Panc1 (cell line): ENCODE data around the gene NELFCD. TPM values are rescaled to one million over a fixed set of nuclear protein-coding genes. Genes with fewer than 3 reads are reported as not detected.

Experiments used
- ATAC-seq: fragments of 200-7000 bp; cut with Tn5 transposase; 2 replicates; pipeline ENCODE4 v1.9.1; 2020; ENCODE audit warnings: mild to moderate bottlenecking, moderate library complexity
- BruUV-seq: library from RNA; stranded (reverse); fragments of 400-500 nt; replicated peaks from 2 replicates; lab custom pipeline; 2021; lab: Mats Ljungman, UMichigan
- CTCF ChIA-PET: fragments of 300-600 bp; sonication (Branson Sonifier 250); formaldehyde crosslinking; loops from one replicate; lab custom pipeline; 2022; ENCODE audit warnings: antibody characterized with exemption; lab: Charles Lee
- POLR2A ChIA-PET: fragments of 300-600 bp; sonication (Branson Sonifier 250); formaldehyde crosslinking; loops from one replicate; lab custom pipeline; 2022; ENCODE audit warnings: antibody characterized with exemption; lab: Charles Lee
- DNase-seq: peaks from one replicate; pipeline ENCODE4 v3.0.0-alpha.2; 2010; ENCODE audit warnings: low read depth, low spot score
- H3K27ac ChIP-seq: 2 replicates; pipeline ENCODE4 v1.5.1; 2011; ENCODE audit warnings: mild to moderate bottlenecking, low read length, inconsistent platforms
- H3K27me3 ChIP-seq: fragments of 200-500 bp; sonication (Bioruptor generic); 2 replicates; pipeline ENCODE4 v1.6.0; 2014; ENCODE audit warnings: low read length, inconsistent platforms; ENCODE audit not compliant: control insufficient read depth, insufficient read depth
- H3K36me3 ChIP-seq: fragments of 200-500 bp; sonication (Bioruptor generic); 2 replicates; pipeline ENCODE4 v1.5.1; 2014; ENCODE audit warnings: inconsistent platforms, mild to moderate bottlenecking, low read length, moderate library complexity; ENCODE audit not compliant: control insufficient read depth, insufficient read depth
- H3K4me1 ChIP-seq: 2 replicates; pipeline ENCODE4 v1.5.1; 2011; ENCODE audit warnings: inconsistent platforms, mild to moderate bottlenecking, low read length, moderate library complexity; ENCODE audit not compliant: control insufficient read depth, insufficient read depth
- H3K4me3 ChIP-seq, 2 experiments: 2 replicates each; pipeline ENCODE4 v1.5.1; 2011 to 2012; ENCODE audit warnings: low read depth in 2 of 2, low read length in 2 of 2, mild to moderate bottlenecking in 2 of 2, inconsistent platforms in 1 of 2, moderate library complexity in 1 of 2
- H3K9me3 ChIP-seq: fragments of 200-500 bp; sonication (Bioruptor generic); 2 replicates; pipeline ENCODE4 v1.5.1; 2014; ENCODE audit warnings: low read depth, mild to moderate bottlenecking, inconsistent platforms, low read length, moderate library complexity; ENCODE audit not compliant: control insufficient read depth, insufficient read depth
- POLR2AphosphoS5 ChIP-seq: IDR thresholded peaks from 2 replicates; pipeline ENCODE4 v1.6.1; 2012; ENCODE audit warnings: mild to moderate bottlenecking, low read depth, low read length, moderate library complexity
- SIN3A ChIP-seq: IDR thresholded peaks from 2 replicates; pipeline ENCODE4 v1.6.1; 2012; ENCODE audit warnings: low read depth, mild to moderate bottlenecking, low read length, moderate library complexity, borderline replicate concordance; ENCODE audit not compliant: insufficient read depth
- TCF7L2 ChIP-seq: IDR thresholded peaks from 2 replicates; pipeline ENCODE4 v1.6.1; 2011; ENCODE audit warnings: mild to moderate bottlenecking, low read depth, low read length, inconsistent platforms
- in situ Hi-C: cut with HindIII; loops from 2 replicates; pipeline ENCODE4 v1.10.0; 2016; ENCODE audit warnings: low sequenced_read_pairs, low pct_unique_long_range_greater_than_20kb
- intact Hi-C: fragments of 100-400 bp; cut with micrococcal nuclease; formaldehyde crosslinking; loops from one replicate; pipeline ENCODE4 v1.10.0; 2022; ENCODE audit not compliant: unreplicated experiment
- total RNA-seq: library from RNA; stranded (reverse); gene quantifications from one replicate; pipeline ENCODE4 v1.2.1, GENCODE V29; 2021; ENCODE audit not compliant: unreplicated experiment
- TF ChIP-seq, protein P1 (sequence below): fragments of 450-650 bp; IDR thresholded peaks from 2 replicates; pipeline ENCODE4 v1.5.1; 2017; ENCODE audit warnings: mild to moderate bottlenecking
- TF ChIP-seq, protein P2 (sequence below), 2 experiments: IDR thresholded peaks; 2 replicates each; pipeline ENCODE4 v1.6.1; 2011 to 2012; ENCODE audit warnings: low read depth in 2 of 2, control low read depth in 1 of 2, low read length in 1 of 2, mild to moderate bottlenecking in 1 of 2, moderate library complexity in 1 of 2; ENCODE audit not compliant: insufficient read depth in 1 of 2

NELFCD gene
- total RNA-seq, 1 experiment from 2014 or later = 108 TPM

DNA sequence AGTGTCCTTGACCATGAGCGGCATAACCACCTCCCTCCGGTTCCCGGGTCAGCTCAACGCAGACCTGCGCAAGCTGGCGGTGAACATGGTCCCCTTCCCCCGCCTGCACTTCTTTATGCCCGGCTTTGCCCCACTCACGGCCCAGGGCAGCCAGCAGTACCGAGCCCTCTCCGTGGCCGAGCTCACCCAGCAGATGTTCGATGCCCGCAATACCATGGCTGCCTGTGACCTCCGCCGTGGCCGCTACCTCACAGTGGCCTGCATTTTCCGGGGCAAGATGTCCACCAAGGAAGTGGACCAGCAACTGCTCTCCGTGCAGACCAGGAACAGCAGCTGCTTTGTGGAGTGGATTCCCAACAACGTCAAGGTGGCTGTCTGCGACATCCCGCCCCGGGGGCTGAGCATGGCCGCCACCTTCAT is 43.1 kb downstream of the NELFCD start:
- H3K36me3 ChIP-seq = peaks cover 39% of the 10 kb centered on the region
- no peak overlapping the region for H3K4me3 ChIP-seq

DNA sequence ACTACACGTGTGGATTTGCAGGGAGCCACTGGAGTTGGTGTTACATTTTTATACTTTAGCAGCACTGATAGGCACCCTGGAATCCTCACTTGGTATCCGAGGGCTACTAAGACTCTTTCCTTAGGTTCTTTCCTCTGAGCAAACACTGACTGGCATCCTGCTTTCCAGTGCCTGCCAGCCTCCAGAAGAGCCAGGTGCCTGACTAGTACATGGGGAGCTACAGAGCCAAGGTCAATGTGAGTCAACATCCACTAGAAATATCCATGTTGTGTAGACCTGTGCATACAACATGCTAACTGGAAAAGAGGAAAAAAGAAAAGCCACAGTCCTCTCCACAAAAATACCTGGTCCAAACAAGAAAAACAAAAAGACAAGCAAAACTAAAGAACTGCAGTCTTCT is 44.0 kb downstream of the NELFCD start:
- intact Hi-C loops = no loop called here
- Histone ChIP-seq H3K4me3 (no peak overlapping the region), H3K4me1 (peaks cover 18% of the 10 kb centered on the region), H3K27ac (no peak overlapping the region), H3K36me3 (peaks cover 48% of the 10 kb centered on the region), H3K9me3 (no peaks in the 10 kb centered on the region), H3K27me3 (no peaks in the 10 kb centered on the region)
- ChIA-PET POLR2A (interaction anchor here (0.6 kb wide), 1 partner anchor 70 kb away, joined by 6 read pairs; no protein-coding TSS in a partner anchor), CTCF (no interaction called here)
- in situ Hi-C loops = no loop called here
- BruUV-seq = no TSS peak
- no peak for ATAC-seq
- no peak for DNase-seq
- TF ChIP-seq, protein P1, sequence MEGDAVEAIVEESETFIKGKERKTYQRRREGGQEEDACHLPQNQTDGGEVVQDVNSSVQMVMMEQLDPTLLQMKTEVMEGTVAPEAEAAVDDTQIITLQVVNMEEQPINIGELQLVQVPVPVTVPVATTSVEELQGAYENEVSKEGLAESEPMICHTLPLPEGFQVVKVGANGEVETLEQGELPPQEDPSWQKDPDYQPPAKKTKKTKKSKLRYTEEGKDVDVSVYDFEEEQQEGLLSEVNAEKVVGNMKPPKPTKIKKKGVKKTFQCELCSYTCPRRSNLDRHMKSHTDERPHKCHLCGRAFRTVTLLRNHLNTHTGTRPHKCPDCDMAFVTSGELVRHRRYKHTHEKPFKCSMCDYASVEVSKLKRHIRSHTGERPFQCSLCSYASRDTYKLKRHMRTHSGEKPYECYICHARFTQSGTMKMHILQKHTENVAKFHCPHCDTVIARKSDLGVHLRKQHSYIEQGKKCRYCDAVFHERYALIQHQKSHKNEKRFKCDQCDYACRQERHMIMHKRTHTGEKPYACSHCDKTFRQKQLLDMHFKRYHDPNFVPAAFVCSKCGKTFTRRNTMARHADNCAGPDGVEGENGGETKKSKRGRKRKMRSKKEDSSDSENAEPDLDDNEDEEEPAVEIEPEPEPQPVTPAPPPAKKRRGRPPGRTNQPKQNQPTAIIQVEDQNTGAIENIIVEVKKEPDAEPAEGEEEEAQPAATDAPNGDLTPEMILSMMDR = no peak

More for the DNA sequence above, 43.1 kb downstream of the NELFCD start:
- Histone ChIP-seq H3K27me3 (no peaks in the 10 kb centered on the region), H3K4me1 (peaks cover 8% of the 10 kb centered on the region), H3K27ac (no peak overlapping the region), H3K9me3 (no peaks in the 10 kb centered on the region)
- CTCF ChIA-PET = no interaction called here
- POLR2A ChIA-PET = no interaction called here
- in situ Hi-C loops (no loop called here), intact Hi-C loops (no loop called here)
- DNase-seq = no peak
- TF ChIP-seq, protein P1 = no peak
- TF ChIP-seq SIN3A (no peak), TCF7L2 (no peak), POLR2AphosphoS5 (no peak)
- TF ChIP-seq, protein P2, sequence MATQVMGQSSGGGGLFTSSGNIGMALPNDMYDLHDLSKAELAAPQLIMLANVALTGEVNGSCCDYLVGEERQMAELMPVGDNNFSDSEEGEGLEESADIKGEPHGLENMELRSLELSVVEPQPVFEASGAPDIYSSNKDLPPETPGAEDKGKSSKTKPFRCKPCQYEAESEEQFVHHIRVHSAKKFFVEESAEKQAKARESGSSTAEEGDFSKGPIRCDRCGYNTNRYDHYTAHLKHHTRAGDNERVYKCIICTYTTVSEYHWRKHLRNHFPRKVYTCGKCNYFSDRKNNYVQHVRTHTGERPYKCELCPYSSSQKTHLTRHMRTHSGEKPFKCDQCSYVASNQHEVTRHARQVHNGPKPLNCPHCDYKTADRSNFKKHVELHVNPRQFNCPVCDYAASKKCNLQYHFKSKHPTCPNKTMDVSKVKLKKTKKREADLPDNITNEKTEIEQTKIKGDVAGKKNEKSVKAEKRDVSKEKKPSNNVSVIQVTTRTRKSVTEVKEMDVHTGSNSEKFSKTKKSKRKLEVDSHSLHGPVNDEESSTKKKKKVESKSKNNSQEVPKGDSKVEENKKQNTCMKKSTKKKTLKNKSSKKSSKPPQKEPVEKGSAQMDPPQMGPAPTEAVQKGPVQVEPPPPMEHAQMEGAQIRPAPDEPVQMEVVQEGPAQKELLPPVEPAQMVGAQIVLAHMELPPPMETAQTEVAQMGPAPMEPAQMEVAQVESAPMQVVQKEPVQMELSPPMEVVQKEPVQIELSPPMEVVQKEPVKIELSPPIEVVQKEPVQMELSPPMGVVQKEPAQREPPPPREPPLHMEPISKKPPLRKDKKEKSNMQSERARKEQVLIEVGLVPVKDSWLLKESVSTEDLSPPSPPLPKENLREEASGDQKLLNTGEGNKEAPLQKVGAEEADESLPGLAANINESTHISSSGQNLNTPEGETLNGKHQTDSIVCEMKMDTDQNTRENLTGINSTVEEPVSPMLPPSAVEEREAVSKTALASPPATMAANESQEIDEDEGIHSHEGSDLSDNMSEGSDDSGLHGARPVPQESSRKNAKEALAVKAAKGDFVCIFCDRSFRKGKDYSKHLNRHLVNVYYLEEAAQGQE (IDR thresholded peaks at IDR 0.05; ENCODE audit: insufficient read depth in 1 of 2, low read depth in 2 of 2, low read length in 1 of 2) = no peak
- no TSS peak for BruUV-seq
- no peak for ATAC-seq
